H1 (cell line): ENCODE data around the gene NOC2L. TPM values are rescaled to one million over a fixed set of nuclear protein-coding genes. Genes with fewer than 3 reads are reported as not detected.

Experiments used
- CTCF ChIA-PET: fragments of 300-600 bp; sonication (Branson Sonifier 250); formaldehyde crosslinking; loops from one replicate; lab custom pipeline; 2021; ENCODE audit not compliant: partially characterized antibody; lab: Charles Lee
- POLR2A ChIA-PET: fragments of 300-600 bp; sonication (Branson Sonifier 250); formaldehyde crosslinking; loops from one replicate; lab custom pipeline; 2021; ENCODE audit warnings: inconsistent platforms; ENCODE audit not compliant: partially characterized antibody; lab: Charles Lee
- DNase-seq, 2 experiments: peaks; one replicate each; pipeline versions ENCODE4 v3.0.0 to v3.0.0-alpha.2; 2010 to 2022; ENCODE audit warnings: low spot score in 2 of 2, low read depth in 1 of 2, mixed read lengths in 1 of 2
- FAIRE-seq: peaks from 2 replicates; lab custom pipeline; 2011; peaks lifted over from hg19 to GRCh38; lab: Jason Lieb, UNC
- H2AFZ ChIP-seq: 2 replicates; pipeline ENCODE4 v1.8.1; 2012; ENCODE audit warnings: low read length, inconsistent platforms
- H2AK5ac ChIP-seq: 2 replicates; pipeline ENCODE4 v1.6.1; 2013; ENCODE audit warnings: low read depth, low read length
- H2BK120ac ChIP-seq: replicated peaks from 2 replicates; pipeline ENCODE3; 2013; ENCODE audit warnings: low read depth, low read length, inconsistent platforms
- H2BK12ac ChIP-seq: 2 replicates; pipeline ENCODE4 v1.6.1; 2013; ENCODE audit warnings: low read depth, low read length
- H2BK15ac ChIP-seq: 2 replicates; pipeline ENCODE4 v1.6.1; 2013; ENCODE audit warnings: low read length
- H2BK20ac ChIP-seq: 2 replicates; pipeline ENCODE4 v1.6.1; 2013; ENCODE audit warnings: low read length
- H2BK5ac ChIP-seq: 2 replicates; pipeline ENCODE4 v1.6.1; 2013; ENCODE audit warnings: low read depth, low read length
- H3K14ac ChIP-seq: 2 replicates; pipeline ENCODE4 v1.6.1; 2013; ENCODE audit warnings: inconsistent platforms; ENCODE audit not compliant: insufficient read length
- H3K18ac ChIP-seq: 2 replicates; pipeline ENCODE4 v1.6.1; 2013; ENCODE audit warnings: low read length; ENCODE audit errors: extremely low read depth
- H3K23ac ChIP-seq: 2 replicates; pipeline ENCODE4 v1.6.1; 2013; ENCODE audit warnings: inconsistent platforms; ENCODE audit not compliant: insufficient read length
- H3K23me2 ChIP-seq: 2 replicates; pipeline ENCODE4 v1.6.1; 2013; ENCODE audit warnings: low read depth, low read length
- H3K27ac ChIP-seq: 2 replicates; pipeline ENCODE4 v1.6.1; 2011; ENCODE audit warnings: low read depth, low read length, inconsistent platforms
- H3K27me3 ChIP-seq, 4 experiments: replicated peaks in 1 of 4; 1 replicate in 1 of 4; 2 replicates in 3 of 4; pipeline versions ENCODE4 v1.6.1 to v1.8.1; 2011 to 2013; ENCODE audit warnings: low read length in 3 of 4, mild to moderate bottlenecking in 3 of 4, inconsistent platforms in 2 of 4, mixed read lengths in 2 of 4, moderate library complexity in 1 of 4; ENCODE audit not compliant: control insufficient read depth in 3 of 4, insufficient read depth in 3 of 4; ENCODE audit errors: extremely low read depth in 1 of 4
- H3K36me3 ChIP-seq, 4 experiments: 2 replicates each; pipeline versions ENCODE4 v1.6.1 to v1.8.1; 2011 to 2013; ENCODE audit warnings: mild to moderate bottlenecking in 4 of 4, low read length in 3 of 4, moderate library complexity in 2 of 4, control low read depth in 1 of 4, inconsistent platforms in 1 of 4; ENCODE audit not compliant: insufficient read depth in 4 of 4, control insufficient read depth in 2 of 4
- H3K4ac ChIP-seq: replicated peaks from 2 replicates; pipeline ENCODE3; 2013; ENCODE audit warnings: low read length, low read depth, mixed read lengths, inconsistent platforms; ENCODE audit not compliant: insufficient read length
- H3K4me1 ChIP-seq, 4 experiments: replicated peaks in 1 of 4; 1 replicate in 1 of 4; 2 replicates in 3 of 4; pipeline versions ENCODE4 v1.6.1 to v1.8.1; 2011 to 2013; ENCODE audit warnings: low read length in 3 of 4, inconsistent platforms in 2 of 4, mixed read lengths in 1 of 4; ENCODE audit not compliant: insufficient read depth in 4 of 4, control insufficient read depth in 3 of 4
- H3K4me2 ChIP-seq, 2 experiments: 2 replicates each; pipeline versions ENCODE4 v1.6.1 to v1.8.1; 2011 to 2013; ENCODE audit warnings: low read depth in 2 of 2, low read length in 2 of 2, control low read depth in 1 of 2, inconsistent platforms in 1 of 2, mild to moderate bottlenecking in 1 of 2; ENCODE audit not compliant: insufficient read depth in 1 of 2
- H3K4me3 ChIP-seq, 4 experiments: fragments of 200-600, 300-600 bp in 1 of 4; sonication (generic), shearing (Covaris generic), sonication (Bioruptor Twin) in 1 of 4; 2 replicates each; pipeline versions ENCODE4 v1.5.1 to v1.8.1; 2011 to 2016; ENCODE audit warnings: low read length in 4 of 4, low read depth in 3 of 4, control low read depth in 2 of 4, inconsistent platforms in 2 of 4, mild to moderate bottlenecking in 2 of 4, mixed read lengths in 1 of 4, moderate library complexity in 1 of 4; ENCODE audit not compliant: insufficient read depth in 2 of 4; ENCODE audit errors: extremely low read depth in 1 of 4
- H3K56ac ChIP-seq: replicated peaks from 2 replicates; pipeline ENCODE3; 2013; ENCODE audit warnings: low read depth, mild to moderate bottlenecking, mixed read lengths, low read length, inconsistent platforms; ENCODE audit not compliant: insufficient read length
- H3K79me1 ChIP-seq: 2 replicates; pipeline ENCODE4 v1.6.1; 2013; ENCODE audit warnings: low read depth, low read length, control low read depth
- H3K79me2 ChIP-seq, 2 experiments: 2 replicates each; pipeline versions ENCODE4 v1.6.1 to v1.8.1; 2012 to 2013; ENCODE audit warnings: low read length in 2 of 2, mild to moderate bottlenecking in 2 of 2, inconsistent platforms in 1 of 2; ENCODE audit not compliant: insufficient read depth in 2 of 2, control insufficient read depth in 1 of 2
- H3K9ac ChIP-seq, 4 experiments: replicated peaks in 1 of 4; 1 replicate in 1 of 4; 2 replicates in 3 of 4; pipeline versions ENCODE4 v1.6.1 to v1.8.1; 2011 to 2013; ENCODE audit warnings: low read depth in 3 of 4, low read length in 3 of 4, control low read depth in 2 of 4, mild to moderate bottlenecking in 2 of 4, moderate library complexity in 2 of 4, inconsistent platforms in 1 of 4; ENCODE audit errors: extremely low read depth in 1 of 4
- H3K9me3 ChIP-seq, 2 experiments: 2 replicates each; pipeline versions ENCODE4 v1.6.1 to v1.8.1; 2012 to 2013; ENCODE audit warnings: mild to moderate bottlenecking in 2 of 2, moderate library complexity in 2 of 2, control low read depth in 1 of 2, inconsistent platforms in 1 of 2, low read depth in 1 of 2, low read length in 1 of 2, mixed read lengths in 1 of 2; ENCODE audit not compliant: insufficient read depth in 2 of 2
- H4K20me1 ChIP-seq, 2 experiments: replicated peaks in 1 of 2; 2 replicates each; pipeline versions ENCODE3 to v1.8.1; 2011 to 2013; ENCODE audit warnings: inconsistent platforms in 2 of 2, low read length in 2 of 2, mild to moderate bottlenecking in 1 of 2; ENCODE audit not compliant: insufficient read depth in 2 of 2, control insufficient read depth in 1 of 2
- H4K5ac ChIP-seq: 2 replicates; pipeline ENCODE4 v1.6.1; 2013; ENCODE audit warnings: low read length, low read depth, mixed read lengths, inconsistent platforms; ENCODE audit not compliant: insufficient read length
- H4K8ac ChIP-seq: 2 replicates; pipeline ENCODE4 v1.8.0; 2013; ENCODE audit warnings: mild to moderate bottlenecking, moderate library complexity, low read length, inconsistent platforms; ENCODE audit not compliant: insufficient read depth; ENCODE audit errors: extremely low read depth
- H4K91ac ChIP-seq: replicated peaks from 2 replicates; pipeline ENCODE3; 2013; ENCODE audit warnings: low read length, mixed read lengths, inconsistent platforms; ENCODE audit not compliant: insufficient read length
- BACH1 ChIP-seq: IDR thresholded peaks from 2 replicates; pipeline ENCODE4 v1.6.1; 2012; ENCODE audit warnings: low read length, improper control_type of control experiment
- CBX5 ChIP-seq: fragments of 300-800, 300-1000 bp; sonication (generic); IDR thresholded peaks from 2 replicates; pipeline ENCODE4 v1.7.1; 2016; ENCODE audit warnings: antibody characterized with exemption, low read length, low read depth
- CEBPB ChIP-seq: IDR thresholded peaks from 2 replicates; pipeline ENCODE4 v1.6.1; 2012; ENCODE audit warnings: low read depth, low read length
- GTF2F1 ChIP-seq: IDR thresholded peaks from 2 replicates; pipeline ENCODE4 v1.6.1; 2012; ENCODE audit warnings: low read depth, low read length, improper control_type of control experiment, borderline replicate concordance
- KDM1A ChIP-seq: fragments of 200-600, 300-600 bp; sonication (generic); IDR thresholded peaks from 2 replicates; pipeline ENCODE4 v1.7.1; 2016; ENCODE audit warnings: mild to moderate bottlenecking, low read length, borderline replicate concordance
- RAD21 ChIP-seq, 2 experiments: IDR thresholded peaks in 1 of 2; conservative IDR thresholded peaks in 1 of 2; 2 replicates each; pipeline ENCODE4 v1.6.1; 2011; ENCODE audit warnings: low read depth in 2 of 2, low read length in 2 of 2, improper control_type of control experiment in 1 of 2, inconsistent platforms in 1 of 2, mild to moderate bottlenecking in 1 of 2, moderate library complexity in 1 of 2
- SAP30 ChIP-seq: fragments of 300-600 bp; sonication (generic); IDR thresholded peaks from 2 replicates; pipeline ENCODE4 v1.7.1; 2012; ENCODE audit warnings: low read length, moderate library complexity, mild to moderate bottlenecking, inconsistent platforms; ENCODE audit not compliant: insufficient read depth, insufficient replicate concordance
- WGBS, 2 experiments: shearing (Covaris generic) in 1 of 2; methylation state at CpG; one replicate each; pipeline versions ENCODE4 v1.1.6 to v1.1.7; 2013 to 2015; ENCODE audit warnings: low lambda C conversion rate in 2 of 2, mixed read lengths in 2 of 2, inconsistent platforms in 1 of 2, low coverage in 1 of 2, missing lambda C conversion rate in 1 of 2; ENCODE audit not compliant: insufficient replicate concordance in 2 of 2, insufficient coverage in 1 of 2, insufficient read length in 1 of 2; ENCODE audit errors: extremely low coverage in 1 of 2, missing lambda C conversion rate in 1 of 2; 5-methylcytosine and 5-hydroxymethylcytosine counted together
- polyA plus RNA-seq, 7 experiments: library from polyadenylated mRNA; depleted of rRNA in 3 of 7; stranded (reverse) in 5 of 7; unstranded in 2 of 7; fragments of >200 nt in 5 of 7; fragments of 200-250 nt in 2 of 7; gene quantifications; 1 replicate in 5 of 7; 2 replicates in 1 of 7; 4 replicates in 1 of 7; pipeline versions ENCODE4 v1.2.1 to v1.2.3, GENCODE V29; 2011 to 2013; ENCODE audit warnings: missing spikeins in 2 of 7, mixed read lengths in 2 of 7
- total RNA-seq: library from RNA; stranded (reverse); fragmentation: NEBNext Ultra II Directional; extraction: Animal tissue kit (Norgen Biotek cat#: 25700); gene quantifications from 2 replicates; pipeline ENCODE4 v1.2.1, GENCODE V29; 2021

The NOC2L gene
- total and polyA plus RNA-seq, 2 of the 8 experiments (the other 6 are each of a cell fraction or from before 2014, with no cell fraction given), result 74.7 to 130 TPM

DNA sequence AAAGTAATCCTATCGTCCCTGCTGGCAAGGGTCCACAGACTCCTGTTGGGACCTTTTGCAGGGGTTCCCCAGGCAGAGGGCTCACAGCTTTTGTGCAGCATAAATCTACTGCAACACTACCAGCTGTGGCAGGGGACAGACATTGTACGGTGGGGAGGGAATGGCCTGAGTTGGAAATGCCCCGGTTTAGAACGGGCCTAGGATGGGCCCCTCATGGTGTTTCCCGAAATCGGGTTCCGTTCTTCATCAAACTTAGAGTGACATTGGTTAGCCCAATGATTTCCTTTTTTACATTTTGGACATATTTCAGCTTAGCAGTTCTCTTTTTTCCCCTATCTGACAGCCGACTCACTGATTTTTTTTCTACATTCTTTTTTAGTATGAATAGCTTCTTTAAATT, 61.8 kb downstream of the NOC2L start:
- no peak overlapping the region for H4K8ac ChIP-seq
- H2BK15ac ChIP-seq, result no peak overlapping the region
- H3K27me3 ChIP-seq, result peaks cover 0 to 2% (median 0%) of the 10 kb centered on the region in 4 experiments; a peak in 1 of 7 replicates
- no peak overlapping the region for H3K23ac ChIP-seq
- no peak overlapping the region for H2AFZ ChIP-seq
- POLR2A ChIA-PET, result interaction anchor here (0.6 kb wide), 1 partner anchor 18 kb away, joined by 4 read pairs; no protein-coding TSS in a partner anchor
- H3K23me2 ChIP-seq, result no peaks in the 10 kb centered on the region
- WGBS, 2 experiments, result 98% methylated on average over 8 of the region's 8 CpGs; no CpG with 5 or more reads in 1 of the 2 experiments
- no peak overlapping the region for H2AK5ac ChIP-seq
- no peak overlapping the region for H2BK5ac ChIP-seq
- H3K9ac ChIP-seq, result no peak overlapping the region
- H2BK20ac ChIP-seq, result no peak overlapping the region
- no peak overlapping the region for H3K4ac ChIP-seq
- no peak overlapping the region for H3K27ac ChIP-seq
- H3K79me1 ChIP-seq, result no peaks in the 10 kb centered on the region
- no peaks in the 10 kb centered on the region for H3K79me2 ChIP-seq
- H3K9me3 ChIP-seq, result no peaks in the 10 kb centered on the region
- FAIRE-seq, result no peak
- no peak overlapping the region for H2BK12ac ChIP-seq
- H3K14ac ChIP-seq, result no peak overlapping the region
- H3K56ac ChIP-seq, result no peak overlapping the region
- no peaks in the 10 kb centered on the region for H3K36me3 ChIP-seq
- no peak overlapping the region for H3K18ac ChIP-seq
- H4K20me1 ChIP-seq, result no peaks in the 10 kb centered on the region
- no peaks in the 10 kb centered on the region for H3K4me1 ChIP-seq
- H4K5ac ChIP-seq, result no peak overlapping the region
- H3K4me3 ChIP-seq, result no peak overlapping the region
- no peak overlapping the region for H3K4me2 ChIP-seq
- CTCF ChIA-PET, result interaction anchor here (1.0 to 1.2 kb wide), 2 partner anchors 9 to 23 kb away, joined by 3 read pairs; no protein-coding TSS in a partner anchor
- no peak overlapping the region for H2BK120ac ChIP-seq
- no peak overlapping the region for H4K91ac ChIP-seq
- DNase-seq, result no peak
- no peak for TF ChIP-seq RAD21 (IDR thresholded peaks at IDR 0.05 in 1 of 2, conservative IDR thresholded peaks at IDR 0.05 in 1 of 2; ENCODE audit: low read depth in 2 of 2, low read length in 2 of 2)
- no peak for TF ChIP-seq KDM1A
- no peak for TF ChIP-seq GTF2F1
- TF ChIP-seq BACH1, result no peak
- no peak for TF ChIP-seq SAP30
- no peak for TF ChIP-seq CEBPB
- no peak for TF ChIP-seq CBX5
